T1000 (cell line): ENCODE data around the gene ALG8.

Experiments used
- DNase-seq: peaks from one replicate; lab custom pipeline; 2025; ENCODE audit warnings: mixed read lengths; lab: John Stamatoyannopoulos, UW

Gene ALG8

GRCh38 chr11:78158987-78159652, 19.7 kb upstream of the ALG8 start:
- DNase-seq = no peak

GRCh38 chr11:78156127-78156844, 16.9 kb upstream of the ALG8 start:
- DNase-seq = no peak

- no peak for DNase-seq
Measured at GRCh38 chr11:78151804-78152203, 12.4 kb upstream of the ALG8 start.

- DNase-seq = no peak
Measured at GRCh38 chr11:78150754-78151153, 11.3 kb upstream of the ALG8 start.

- no peak for DNase-seq
Measured at GRCh38 chr11:78150346-78150745, 10.9 kb upstream of the ALG8 start.

- no peak for DNase-seq
Measured at GRCh38 chr11:78149646-78150045, 10.2 kb upstream of the ALG8 start.

GRCh38 chr11:78147807-78148206, 8.4 kb upstream of the ALG8 start:
- DNase-seq = no peak

GRCh38 chr11:78145511-78146025, 6.1 kb upstream of the ALG8 start:
- no peak for DNase-seq

- no peak for DNase-seq
Measured at GRCh38 chr11:78140392-78141077, 1.1 kb upstream of the ALG8 start.

- no peak for DNase-seq
Measured at GRCh38 chr11:78138694-78139421, 568 bp downstream of the ALG8 start.

- no peak for DNase-seq
Measured at GRCh38 chr11:78138291-78138690, 1.1 kb downstream of the ALG8 start.

GRCh38 chr11:78132475-78132874, 7.0 kb downstream of the ALG8 start:
- no peak for DNase-seq

GRCh38 chr11:78131956-78132355, 7.5 kb downstream of the ALG8 start:
- DNase-seq = no peak

- no peak for DNase-seq
Measured at GRCh38 chr11:78127403-78127802, 12.0 kb downstream of the ALG8 start.

GRCh38 chr11:78112582-78113275, 26.7 kb downstream of the ALG8 start:
- no peak for DNase-seq

GRCh38 chr11:78111298-78111697, 28.1 kb downstream of the ALG8 start:
- no peak for DNase-seq

- DNase-seq = no peak
Measured at GRCh38 chr11:78110830-78111229, 28.6 kb downstream of the ALG8 start.

GRCh38 chr11:78110351-78110750, 29.1 kb downstream of the ALG8 start:
- DNase-seq = no peak

GRCh38 chr11:78109081-78110015, 30.1 kb downstream of the ALG8 start:
- no peak for DNase-seq

GRCh38 chr11:78100676-78101472, 38.6 kb downstream of the ALG8 start:
- no peak for DNase-seq
